ENCODE results near the gene S100P. TPM values are rescaled to one million over a fixed set of nuclear protein-coding genes. Genes with fewer than 3 reads are reported as not detected.
"Not testable (repeated sequence)": the region's sequence is repeated elsewhere in the genome, so short reads cannot be mapped to it uniquely, and the experiment has no call there.

Gene S100P
- total and polyA plus RNA-seq, 3 donors from 2014 or later: 0.19 to 3.5 (median 2.1) TPM

DNA sequence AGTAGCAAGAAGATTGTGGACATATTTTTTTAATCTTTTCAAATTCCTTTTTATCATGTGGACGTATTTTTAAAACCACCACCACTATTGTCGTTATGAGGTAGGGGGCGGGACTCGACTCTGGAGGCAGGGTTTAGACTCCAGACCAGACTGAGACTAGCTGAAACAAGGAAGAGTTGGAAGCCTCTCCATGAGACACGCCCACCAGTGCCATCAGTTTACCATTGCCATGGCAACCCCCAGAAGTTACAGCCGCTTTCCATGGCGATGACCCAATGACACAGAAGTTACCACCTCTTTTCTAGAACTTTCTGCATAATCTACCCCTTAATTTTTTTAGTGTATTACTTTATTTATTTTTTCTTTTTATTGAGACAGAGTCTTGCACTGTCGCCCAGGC is 44.5 kb upstream of the S100P start:
- intact Hi-C loops (cut with DNase I; ENCODE audit: low total_unique reads): no loop called here
- no peak overlapping the region for H3K27ac ChIP-seq
- 89 to 93% methylated on average over 8 of the region's 8 CpGs for WGBS, 2 donors
- DNase-seq: no peak
- no peaks in the 10 kb centered on the region for H3K4me1 ChIP-seq
- H3K36me3 ChIP-seq (ENCODE audit: low read depth, missing control alignments): no peaks in the 10 kb centered on the region
- no peaks in the 10 kb centered on the region for H3K9me3 ChIP-seq
- no peak overlapping the region for H3K4me3 ChIP-seq
- no peak for TF ChIP-seq POLR2A (IDR thresholded peaks at IDR 0.05)
- TF ChIP-seq, protein P1, sequence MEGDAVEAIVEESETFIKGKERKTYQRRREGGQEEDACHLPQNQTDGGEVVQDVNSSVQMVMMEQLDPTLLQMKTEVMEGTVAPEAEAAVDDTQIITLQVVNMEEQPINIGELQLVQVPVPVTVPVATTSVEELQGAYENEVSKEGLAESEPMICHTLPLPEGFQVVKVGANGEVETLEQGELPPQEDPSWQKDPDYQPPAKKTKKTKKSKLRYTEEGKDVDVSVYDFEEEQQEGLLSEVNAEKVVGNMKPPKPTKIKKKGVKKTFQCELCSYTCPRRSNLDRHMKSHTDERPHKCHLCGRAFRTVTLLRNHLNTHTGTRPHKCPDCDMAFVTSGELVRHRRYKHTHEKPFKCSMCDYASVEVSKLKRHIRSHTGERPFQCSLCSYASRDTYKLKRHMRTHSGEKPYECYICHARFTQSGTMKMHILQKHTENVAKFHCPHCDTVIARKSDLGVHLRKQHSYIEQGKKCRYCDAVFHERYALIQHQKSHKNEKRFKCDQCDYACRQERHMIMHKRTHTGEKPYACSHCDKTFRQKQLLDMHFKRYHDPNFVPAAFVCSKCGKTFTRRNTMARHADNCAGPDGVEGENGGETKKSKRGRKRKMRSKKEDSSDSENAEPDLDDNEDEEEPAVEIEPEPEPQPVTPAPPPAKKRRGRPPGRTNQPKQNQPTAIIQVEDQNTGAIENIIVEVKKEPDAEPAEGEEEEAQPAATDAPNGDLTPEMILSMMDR (IDR thresholded peaks at IDR 0.05): no peak
- no peaks in the 10 kb centered on the region for H3K27me3 ChIP-seq

DNA sequence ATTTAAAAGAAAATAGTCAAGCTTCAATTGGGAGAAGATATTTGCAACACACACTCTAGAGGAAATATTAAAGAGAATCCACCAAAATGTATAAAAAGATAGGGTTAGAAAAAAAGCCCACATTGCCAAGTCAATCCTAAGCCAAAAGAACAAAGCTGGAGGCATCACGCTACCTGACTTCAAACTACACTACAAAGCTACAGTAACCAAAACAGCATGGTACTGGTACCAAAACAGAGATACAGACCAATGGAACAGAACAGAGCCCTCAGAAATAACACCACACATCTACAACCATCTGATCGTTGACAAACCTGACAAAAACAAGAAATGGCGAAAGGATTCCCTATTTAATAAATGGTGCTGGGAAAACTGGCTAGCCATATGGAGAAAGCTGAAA is 39.5 kb upstream of the S100P start:
- H3K27ac ChIP-seq; H3K4me3 ChIP-seq; intact Hi-C loops (cut with DNase I; ENCODE audit: low total_unique reads); DNase-seq; H3K27me3 ChIP-seq; H3K36me3 ChIP-seq (ENCODE audit: low read depth, missing control alignments); H3K9me3 ChIP-seq; H3K4me1 ChIP-seq: not testable (repeated sequence)
- WGBS, 2 donors: 78 to 80% methylated on average over 1 to 3 of the region's 3 CpGs

- intact Hi-C loops (cut with DNase I; ENCODE audit: low total_unique reads); H3K9me3 ChIP-seq; DNase-seq; H3K27ac ChIP-seq; H3K4me3 ChIP-seq; H3K27me3 ChIP-seq; H3K36me3 ChIP-seq (ENCODE audit: low read depth, missing control alignments): not testable (repeated sequence)
- 92 to 95% methylated on average over 2 of the region's 2 CpGs for WGBS, 2 donors
- H3K4me1 ChIP-seq: peaks cover 15% of the 10 kb centered on the region
Observed at GRCh38 chr4:6655291-6655690, 38.4 kb upstream of the S100P start.

DNA sequence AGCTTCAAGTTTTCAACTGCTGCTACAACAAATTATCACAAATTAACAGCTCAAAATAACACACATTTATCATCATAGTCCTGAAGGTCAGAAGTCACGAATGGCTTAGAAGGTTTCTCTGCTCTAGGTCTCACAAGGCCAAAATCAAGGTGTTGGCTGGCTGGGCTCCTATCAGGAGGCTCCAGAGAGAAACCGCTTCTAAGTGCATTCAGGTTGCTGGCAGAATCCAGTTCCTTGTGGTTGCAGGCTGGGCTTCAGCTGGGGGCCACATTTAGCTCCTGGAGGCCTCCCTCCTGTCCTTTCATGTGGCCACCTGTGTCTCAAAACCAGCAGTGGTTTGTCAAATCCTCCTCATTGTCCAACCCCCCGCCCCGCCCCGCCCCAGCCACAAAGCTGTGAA is 37.8 kb upstream of the S100P start:
- Histone ChIP-seq H3K27me3 (no peaks in the 10 kb centered on the region), H3K27ac (no peak overlapping the region), H3K36me3 (ENCODE audit: low read depth, missing control alignments) (no peaks in the 10 kb centered on the region), H3K4me1 (peaks cover 15% of the 10 kb centered on the region), H3K4me3 (no peak overlapping the region), H3K9me3 (no peaks in the 10 kb centered on the region)
- TF ChIP-seq, protein P1 (IDR thresholded peaks at IDR 0.05): no peak
- TF ChIP-seq POLR2A (IDR thresholded peaks at IDR 0.05): no peak
- intact Hi-C loops (cut with DNase I; ENCODE audit: low total_unique reads): no loop called here
- 83 to 89% methylated on average over 4 to 5 of the region's 5 CpGs for WGBS, 2 donors
- no peak for DNase-seq

DNA sequence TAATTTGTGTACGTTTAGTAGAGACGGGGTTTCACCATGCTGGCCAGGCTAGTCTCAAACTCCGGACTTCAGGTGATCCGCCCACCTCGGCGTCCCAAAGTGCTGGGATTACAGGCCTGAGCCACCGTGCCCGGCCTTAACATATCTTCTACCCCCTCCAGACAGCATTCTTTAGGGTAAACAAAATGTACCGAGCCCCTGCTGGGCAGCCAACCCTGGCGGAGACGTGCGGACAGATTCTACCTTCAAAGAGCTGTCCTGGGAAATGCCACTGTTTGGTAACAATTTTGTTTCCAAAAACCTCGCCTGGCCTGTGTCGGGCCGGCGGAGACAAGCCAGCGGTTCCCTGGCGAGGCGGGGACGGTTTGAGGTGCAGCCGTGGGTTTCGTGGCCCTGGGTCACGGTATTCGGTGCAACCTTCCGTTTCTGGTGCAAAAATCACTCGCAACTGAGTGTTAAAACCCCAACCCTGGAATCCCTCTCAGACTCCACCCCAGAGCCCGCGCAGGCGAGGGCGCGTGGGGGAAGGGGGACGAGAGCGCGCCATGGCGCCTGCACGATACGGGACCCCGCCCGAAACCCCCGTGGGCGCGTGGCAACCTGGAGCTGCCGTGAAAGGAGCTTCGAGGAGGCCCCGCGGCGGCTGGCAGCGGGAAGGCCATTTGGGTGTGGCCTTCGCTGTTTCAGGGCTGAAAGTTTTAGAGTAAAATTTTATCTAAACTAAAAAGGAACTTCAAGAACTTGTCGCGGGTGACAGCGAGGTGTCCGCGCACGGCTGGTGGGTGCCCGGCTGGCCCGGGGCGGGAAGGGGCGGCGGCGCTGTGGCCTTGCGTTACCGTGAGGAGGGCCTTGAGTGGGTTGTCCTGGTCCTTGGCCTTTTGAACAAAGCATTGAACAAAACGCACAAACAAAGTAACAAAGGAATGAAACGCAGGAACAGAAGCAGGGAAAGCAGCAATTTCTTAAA is 36.2 kb upstream of the S100P start:
- Histone ChIP-seq H3K9me3 (no peaks in the 10 kb centered on the region), H3K27ac (peak overlapping the region; percentile 69 to 89), H3K27me3 (no peaks in the 10 kb centered on the region), H3K4me1 (peaks cover 15% of the 10 kb centered on the region), H3K4me3 (peak overlapping the region; percentile 40 to 41), H3K36me3 (ENCODE audit: low read depth, missing control alignments) (no peaks in the 10 kb centered on the region)
- intact Hi-C loops (cut with DNase I; ENCODE audit: low total_unique reads): no loop called here
- 59 to 65% methylated on average over 61 to 65 of the region's 65 CpGs for WGBS, 2 donors
- no peak for DNase-seq
- TF ChIP-seq POLR2A (IDR thresholded peaks at IDR 0.05): no peak
- TF ChIP-seq, protein P1 (IDR thresholded peaks at IDR 0.05): no peak

All from testis (tissue), 3 donors.